Smooth muscle cell of the brain vasculature (primary cell): ENCODE data around the gene RHBDL1.

Source experiments
- DNase-seq: peaks from one replicate; pipeline ENCODE4 v3.0.0-alpha.2; 2012; ENCODE audit warnings: low read depth, low spot score

The RHBDL1 gene

GRCh38 chr16:652454-653305 is 22.8 kb upstream of the RHBDL1 start:
- no peak for DNase-seq

DNA sequence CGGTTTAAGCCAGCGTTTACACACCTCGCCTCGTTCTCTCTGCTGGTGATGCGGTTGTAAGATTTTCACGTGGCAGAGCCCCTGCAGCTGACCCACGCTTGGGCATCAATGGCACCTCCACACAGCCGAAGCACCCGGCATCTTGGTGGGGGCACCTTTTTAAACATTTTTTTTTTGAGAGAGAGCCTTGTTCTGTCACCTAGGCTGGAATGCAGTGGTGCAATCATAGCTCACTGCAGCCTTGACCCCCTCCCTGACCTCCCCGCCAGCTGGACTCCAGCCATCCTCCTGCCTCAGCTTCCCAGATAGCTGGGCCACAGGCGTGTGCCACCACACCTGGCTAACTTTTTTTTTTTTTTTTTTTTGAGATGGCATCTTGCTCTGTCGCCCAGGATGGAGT is 21.4 kb upstream of the RHBDL1 start:
- DNase-seq: no peak

GRCh38 chr16:657487-657886 is 18.0 kb upstream of the RHBDL1 start:
- DNase-seq: no peak

DNA sequence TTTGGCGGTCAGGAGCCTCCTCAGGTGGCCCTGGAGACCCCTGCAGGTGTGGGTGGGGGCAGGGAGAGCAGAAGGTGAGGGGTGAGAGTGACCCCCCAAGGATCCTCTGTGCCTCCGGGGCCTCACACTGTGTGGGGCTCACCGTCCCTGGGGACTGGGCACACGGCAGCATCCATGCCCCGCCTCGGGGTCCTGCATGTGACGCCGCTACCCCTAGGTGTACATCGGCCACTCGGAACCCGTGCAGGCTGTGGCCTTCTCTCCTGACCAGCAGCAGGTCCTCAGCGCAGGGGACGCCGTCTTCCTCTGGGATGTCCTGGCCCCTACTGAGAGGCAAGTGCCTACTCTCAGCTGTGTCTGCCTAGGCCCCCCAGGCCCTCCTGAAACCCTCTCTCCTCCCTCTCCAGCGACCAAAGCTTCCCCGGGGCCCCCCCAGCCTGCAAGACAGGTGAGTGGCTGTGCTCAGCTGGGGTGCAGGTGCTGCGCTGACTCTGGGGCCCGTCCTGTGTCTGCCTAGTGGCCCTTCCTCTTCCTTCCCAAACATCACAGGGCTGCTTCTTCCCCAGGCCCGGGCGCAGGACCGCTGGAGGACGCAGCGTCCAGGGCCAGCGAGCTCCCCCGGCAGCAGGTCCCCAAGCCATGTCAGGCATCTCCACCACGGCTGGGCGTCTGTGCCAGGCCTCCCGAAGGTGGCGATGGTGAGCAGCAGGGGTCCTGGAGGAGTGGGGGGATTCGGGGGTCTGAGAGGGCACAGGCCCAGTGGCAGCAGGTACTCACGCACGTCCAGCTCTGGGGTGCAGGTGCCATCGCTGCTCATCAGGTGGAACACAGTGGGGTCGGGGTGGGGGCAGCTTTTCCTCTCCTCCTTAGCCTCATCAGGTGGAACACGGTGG is 16.5 kb upstream of the RHBDL1 start:
- DNase-seq: no peak

DNA sequence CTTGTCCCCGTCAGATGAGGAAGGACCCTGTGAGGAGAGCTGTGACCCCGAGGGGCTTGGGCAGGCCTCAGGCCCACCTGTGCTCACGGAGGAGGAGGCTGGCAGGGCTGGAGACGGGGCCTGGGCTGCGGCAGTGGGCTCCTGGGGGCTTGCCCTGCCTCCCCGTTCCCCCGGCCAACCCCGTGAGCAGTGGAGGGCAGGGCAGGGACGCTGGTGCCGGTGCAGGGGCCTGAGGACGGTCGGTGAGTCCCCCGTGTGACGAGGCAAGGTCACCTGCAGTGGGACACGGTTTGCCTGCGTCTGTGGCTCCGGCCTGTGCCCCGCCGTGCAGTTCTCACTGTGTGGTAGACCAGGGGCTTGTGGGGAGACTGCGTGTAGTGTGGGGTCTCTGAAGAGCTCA is 15.9 kb upstream of the RHBDL1 start:
- DNase-seq: no peak

DNA sequence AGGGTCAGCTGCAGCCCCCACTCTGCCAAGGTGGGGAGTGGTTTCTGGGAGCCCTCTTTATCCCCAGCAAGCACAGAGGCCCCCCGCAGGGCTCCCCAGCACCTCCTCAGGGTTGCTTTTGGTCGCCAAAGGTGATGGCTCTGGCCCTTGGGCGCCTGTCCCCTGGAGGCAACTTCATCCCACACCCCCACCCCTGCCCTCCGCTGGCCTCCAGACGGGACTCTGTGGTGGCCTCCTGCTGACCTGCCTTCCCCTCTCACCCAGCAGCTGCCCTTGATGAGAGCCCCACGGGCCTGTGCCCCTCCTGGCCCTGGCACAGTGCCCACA is 15.4 kb upstream of the RHBDL1 start:
- DNase-seq: no peak

DNA sequence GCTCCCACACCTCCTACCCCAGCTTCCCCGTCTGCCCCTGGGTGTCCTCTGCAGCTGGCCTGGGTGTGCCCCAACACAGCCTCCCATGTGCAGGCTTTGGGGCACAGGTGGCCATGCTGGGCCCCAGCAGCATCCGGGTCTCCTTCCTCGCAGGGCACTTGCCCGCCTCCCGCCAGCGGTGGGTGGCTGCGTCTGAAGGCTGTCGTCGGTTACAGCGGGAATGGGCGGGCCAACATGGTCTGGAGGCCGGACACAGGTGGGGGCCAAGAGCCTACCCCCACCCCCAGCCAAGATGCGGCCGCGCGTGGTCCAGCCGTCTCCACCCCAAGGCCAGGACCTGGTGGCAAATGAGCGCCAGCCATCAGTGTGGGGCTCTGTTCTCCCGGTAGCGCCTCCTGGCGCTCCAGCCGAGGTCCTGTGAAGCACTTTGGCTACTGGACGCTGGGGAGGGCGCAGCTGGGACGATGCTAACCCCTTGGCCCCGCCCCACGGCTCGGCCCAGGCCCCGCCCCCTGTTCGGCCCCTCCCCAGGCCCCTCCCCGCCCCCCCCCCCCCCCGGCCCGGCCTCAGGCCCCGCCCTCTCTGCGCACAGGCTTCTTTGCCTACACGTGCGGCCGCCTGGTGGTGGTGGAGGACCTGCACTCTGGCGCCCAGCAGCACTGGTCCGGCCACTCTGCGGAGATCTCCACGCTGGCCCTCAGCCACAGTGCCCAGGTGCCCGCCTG is 14.8 kb upstream of the RHBDL1 start:
- no peak for DNase-seq

DNA sequence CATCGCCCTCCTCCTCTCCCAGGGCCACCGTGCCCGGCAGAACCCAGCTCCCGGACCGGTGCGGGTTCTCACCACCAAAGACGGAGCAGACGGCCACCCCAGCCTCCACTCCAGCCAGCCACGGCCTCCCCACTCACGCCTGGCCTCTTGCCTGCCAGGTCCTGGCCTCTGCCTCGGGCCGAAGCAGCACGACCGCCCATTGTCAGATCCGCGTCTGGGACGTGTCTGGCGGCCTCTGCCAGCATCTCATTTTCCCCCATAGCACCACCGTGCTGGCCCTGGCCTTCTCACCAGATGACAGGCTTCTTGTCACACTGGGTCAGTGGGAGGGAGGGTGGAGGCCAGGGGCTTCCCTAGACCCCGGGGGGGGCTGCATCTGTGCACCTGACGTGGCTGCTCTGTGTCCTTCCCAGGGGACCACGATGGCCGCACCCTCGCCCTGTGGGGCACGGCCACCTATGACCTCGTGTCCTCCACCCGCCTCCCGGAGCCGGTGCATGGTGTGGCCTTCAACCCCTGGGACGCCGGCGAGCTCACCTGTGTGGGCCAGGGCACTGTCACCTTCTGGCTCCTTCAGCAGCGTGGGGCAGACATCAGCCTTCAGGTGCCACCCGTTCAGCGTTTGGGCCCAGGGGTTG is 14.2 kb upstream of the RHBDL1 start:
- DNase-seq: no peak

- DNase-seq: no peak
Measured at GRCh38 chr16:662095-662494, 13.4 kb upstream of the RHBDL1 start.

DNA sequence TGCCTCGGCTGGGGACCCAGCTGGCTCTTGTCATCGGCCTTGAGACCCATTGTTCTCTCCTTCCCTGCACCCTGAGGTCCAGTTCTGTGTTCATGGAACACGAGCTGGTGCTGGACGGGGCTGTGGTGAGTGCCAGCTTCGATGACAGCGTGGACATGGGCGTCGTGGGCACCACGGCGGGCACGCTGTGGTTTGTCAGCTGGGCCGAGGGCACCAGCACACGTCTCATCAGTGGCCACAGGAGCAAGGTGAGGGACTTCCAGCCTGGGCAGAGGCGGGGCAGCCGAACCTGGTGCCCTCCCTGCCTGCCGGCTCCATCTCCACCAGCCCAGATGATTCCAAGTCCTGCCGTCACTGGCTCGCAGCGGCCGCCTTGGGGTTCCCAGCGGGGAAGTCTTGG is 12.9 kb upstream of the RHBDL1 start:
- DNase-seq: no peak

DNA sequence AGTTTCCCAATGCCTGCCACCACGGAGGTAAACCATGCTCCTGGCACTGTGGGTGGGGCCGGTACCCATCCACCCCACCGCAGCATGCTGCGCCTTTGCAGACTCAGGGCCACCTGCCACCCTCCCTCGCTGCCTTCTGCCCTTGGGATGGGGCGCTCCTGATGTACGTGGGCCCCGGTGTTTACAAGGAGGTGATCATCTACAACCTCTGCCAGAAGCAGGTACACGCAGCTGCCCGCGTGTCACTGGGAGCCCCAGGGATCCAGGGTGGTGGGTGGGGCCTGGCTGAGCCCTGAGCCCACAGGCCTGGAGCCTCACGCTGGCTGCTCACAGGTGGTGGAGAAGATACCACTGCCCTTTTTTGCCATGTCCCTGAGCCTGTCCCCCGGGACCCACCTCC is 8.9 kb upstream of the RHBDL1 start:
- DNase-seq: no peak

DNA sequence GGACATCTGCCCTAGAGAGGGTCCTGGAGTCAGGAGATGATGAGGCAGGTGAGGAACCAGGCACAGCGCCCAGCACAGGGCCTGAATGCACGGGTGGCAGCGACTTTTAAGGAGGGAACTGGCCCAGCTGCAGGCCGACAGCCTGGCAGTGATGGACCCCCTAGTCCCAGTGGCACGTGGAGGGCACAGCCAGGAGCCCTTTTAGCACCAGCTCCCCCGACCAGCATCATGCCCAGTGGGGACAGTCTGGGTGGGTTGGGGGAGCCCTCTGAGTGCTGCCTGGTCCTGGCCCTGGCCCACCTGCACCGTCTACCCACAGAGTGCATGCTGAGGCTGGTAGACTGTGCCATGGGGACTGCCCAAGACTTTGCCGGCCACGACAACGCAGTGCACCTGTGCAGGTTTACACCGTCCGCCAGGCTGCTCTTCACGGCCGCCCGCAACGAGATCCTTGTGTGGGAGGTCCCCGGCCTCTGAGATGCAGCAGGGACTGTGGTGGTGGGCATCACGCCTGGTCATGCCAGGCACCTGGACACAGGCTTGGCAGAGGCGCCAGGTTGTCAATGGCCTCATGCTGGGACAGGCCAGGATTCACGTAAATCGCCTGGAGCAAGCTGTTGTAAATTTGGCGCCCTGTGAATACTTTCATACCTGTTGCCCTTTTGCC is 8.2 kb upstream of the RHBDL1 start:
- no peak for DNase-seq

- DNase-seq: peak; percentile 71
Measured at GRCh38 chr16:667780-668518, 7.5 kb upstream of the RHBDL1 start, which contains the start of gene RHOT2. Gene RHOT2, plus strand, starts transcription at chr16:668132. Its CDS starts 68 bp downstream, at chr16:668200.

GRCh38 chr16:668519-669171 is 6.8 kb upstream of the RHBDL1 start:
- no peak for DNase-seq

DNA sequence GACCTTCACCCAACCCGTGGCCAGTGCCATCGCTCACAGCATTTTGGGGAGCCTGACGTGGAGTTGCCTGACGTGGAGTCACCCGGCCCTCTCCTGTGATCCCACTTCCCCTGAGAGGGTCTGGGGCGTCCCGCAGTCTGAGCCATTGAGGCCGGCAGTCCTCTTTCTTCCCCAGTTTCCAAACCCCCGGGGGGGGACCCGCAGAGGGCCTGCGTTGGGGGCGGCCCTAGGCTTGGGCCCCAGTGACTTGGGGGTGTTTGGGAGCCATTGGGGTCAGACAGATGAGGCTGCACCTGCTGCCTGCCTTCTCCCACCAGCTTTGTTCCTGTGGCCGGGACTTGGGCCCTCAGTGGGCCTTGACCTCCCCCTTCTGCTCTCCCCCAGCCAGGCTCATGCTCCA is 5.8 kb upstream of the RHBDL1 start:
- no peak for DNase-seq

GRCh38 chr16:670485-671352 is 4.8 kb upstream of the RHBDL1 start:
- no peak for DNase-seq

GRCh38 chr16:671353-672131 is 3.9 kb upstream of the RHBDL1 start:
- DNase-seq: no peak

DNA sequence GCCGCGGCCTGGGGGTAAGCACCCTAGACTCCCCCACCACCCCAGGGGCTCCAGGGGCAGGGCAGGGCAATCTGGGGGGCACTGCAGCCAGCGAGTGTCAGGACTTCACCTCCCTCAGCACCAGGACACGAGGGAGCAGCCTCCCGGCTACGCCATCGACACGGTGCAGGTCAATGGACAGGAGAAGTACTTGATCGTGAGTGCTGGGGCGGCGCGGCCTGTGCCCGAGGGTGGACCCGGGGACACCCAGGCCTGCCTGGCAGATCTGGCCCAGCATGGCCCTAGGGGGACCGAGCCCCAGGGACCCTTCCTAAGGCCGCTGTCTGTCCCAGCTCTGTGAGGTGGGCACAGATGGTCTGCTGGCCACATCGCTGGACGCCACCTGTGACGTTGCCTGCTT is 3.1 kb upstream of the RHBDL1 start:
- no peak for DNase-seq
